LNCAP (cell line): ENCODE data around the gene CTDP1.

Experiments used
- CTCF ChIP-seq: fragments of 450-650 bp; IDR thresholded peaks from 2 replicates; pipeline ENCODE4 v1.5.1; 2017; ENCODE audit warnings: mild to moderate bottlenecking

The CTDP1 gene

GRCh38 chr18:79685971-79686370, 6.4 kb downstream of the CTDP1 start:
- TF ChIP-seq CTCF = no peak

- no peak for TF ChIP-seq CTCF
Measured at GRCh38 chr18:79687806-79688205, 8.2 kb downstream of the CTDP1 start.

- TF ChIP-seq CTCF = no peak
Measured at GRCh38 chr18:79690071-79690470, 10.5 kb downstream of the CTDP1 start.

- TF ChIP-seq CTCF = no peak
Measured at GRCh38 chr18:79690586-79691482, 11.2 kb downstream of the CTDP1 start.

- TF ChIP-seq CTCF = no peak
Measured at GRCh38 chr18:79692056-79692455, 12.5 kb downstream of the CTDP1 start.

- TF ChIP-seq CTCF = no peak
Measured at GRCh38 chr18:79692886-79693285, 13.3 kb downstream of the CTDP1 start.

- TF ChIP-seq CTCF = no peak
Measured at GRCh38 chr18:79693561-79694205, 14.1 kb downstream of the CTDP1 start.
